Suppressor macrophage (primary cell): Measurements from ENCODE around the gene ATXN1.

Source experiments
- DNase-seq, 4 experiments: peaks; one replicate each; pipeline ENCODE4 v3.0.0-alpha.2; 2020 to 2022

Gene ATXN1

GRCh38 chr6:16494793-16495192 is 266.5 kb downstream of the ATXN1 start:
- DNase-seq: peak in 3 of 4 experiments; percentile 29 to 50 (median 31)

- peak in 1 of 4 experiments; percentile 16 for DNase-seq
Observed at GRCh38 chr6:16493802-16494201, 267.5 kb downstream of the ATXN1 start.

GRCh38 chr6:16493112-16493511 is 268.1 kb downstream of the ATXN1 start:
- peak in 2 of 4 experiments; percentile 31 to 37 for DNase-seq

GRCh38 chr6:16491666-16492313 is 269.5 kb downstream of the ATXN1 start:
- no peak for DNase-seq

- no peak for DNase-seq
Observed at GRCh38 chr6:16490616-16491015, 270.6 kb downstream of the ATXN1 start.

- peak in 2 of 4 experiments; percentile 10 to 12 for DNase-seq
Observed at GRCh38 chr6:16488813-16489212, 272.4 kb downstream of the ATXN1 start.

- no peak for DNase-seq
Observed at GRCh38 chr6:16487996-16488674, 273.1 kb downstream of the ATXN1 start.

GRCh38 chr6:16486661-16487060 is 274.6 kb downstream of the ATXN1 start:
- DNase-seq: peak in 1 of 4 experiments; percentile 16

GRCh38 chr6:16483315-16483875 is 277.9 kb downstream of the ATXN1 start:
- no peak for DNase-seq

- DNase-seq: no peak
Observed at GRCh38 chr6:16482702-16483314, 278.5 kb downstream of the ATXN1 start.

GRCh38 chr6:16481697-16482399 is 279.4 kb downstream of the ATXN1 start:
- DNase-seq: no peak

- DNase-seq: no peak
Observed at GRCh38 chr6:16480763-16481560, 280.3 kb downstream of the ATXN1 start.

- DNase-seq: no peak
Observed at GRCh38 chr6:16477367-16478149, 283.7 kb downstream of the ATXN1 start.

- DNase-seq: no peak
Observed at GRCh38 chr6:16476861-16477260, 284.4 kb downstream of the ATXN1 start.

- no peak for DNase-seq
Observed at GRCh38 chr6:16475494-16475781, 285.8 kb downstream of the ATXN1 start.

- no peak for DNase-seq
Observed at GRCh38 chr6:16474772-16475493, 286.3 kb downstream of the ATXN1 start.

GRCh38 chr6:16473908-16474771 is 287.1 kb downstream of the ATXN1 start:
- no peak for DNase-seq

GRCh38 chr6:16473184-16473907 is 287.9 kb downstream of the ATXN1 start:
- DNase-seq: no peak
